ENCODE results near the gene CDH7. TPM values are rescaled to one million over a fixed set of nuclear protein-coding genes. Genes with fewer than 3 reads are reported as not detected.

CDH7 gene, protein sequence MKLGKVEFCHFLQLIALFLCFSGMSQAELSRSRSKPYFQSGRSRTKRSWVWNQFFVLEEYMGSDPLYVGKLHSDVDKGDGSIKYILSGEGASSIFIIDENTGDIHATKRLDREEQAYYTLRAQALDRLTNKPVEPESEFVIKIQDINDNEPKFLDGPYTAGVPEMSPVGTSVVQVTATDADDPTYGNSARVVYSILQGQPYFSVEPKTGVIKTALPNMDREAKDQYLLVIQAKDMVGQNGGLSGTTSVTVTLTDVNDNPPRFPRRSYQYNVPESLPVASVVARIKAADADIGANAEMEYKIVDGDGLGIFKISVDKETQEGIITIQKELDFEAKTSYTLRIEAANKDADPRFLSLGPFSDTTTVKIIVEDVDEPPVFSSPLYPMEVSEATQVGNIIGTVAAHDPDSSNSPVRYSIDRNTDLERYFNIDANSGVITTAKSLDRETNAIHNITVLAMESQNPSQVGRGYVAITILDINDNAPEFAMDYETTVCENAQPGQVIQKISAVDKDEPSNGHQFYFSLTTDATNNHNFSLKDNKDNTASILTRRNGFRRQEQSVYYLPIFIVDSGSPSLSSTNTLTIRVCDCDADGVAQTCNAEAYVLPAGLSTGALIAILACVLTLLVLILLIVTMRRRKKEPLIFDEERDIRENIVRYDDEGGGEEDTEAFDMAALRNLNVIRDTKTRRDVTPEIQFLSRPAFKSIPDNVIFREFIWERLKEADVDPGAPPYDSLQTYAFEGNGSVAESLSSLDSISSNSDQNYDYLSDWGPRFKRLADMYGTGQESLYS
- not detected in 2 replicates for total RNA-seq (2022)
- percentile 1 among the genes with signal in this experiment for Bru-seq, nascent RNA
- not detected for BruChase-seq, experiment 1, labeled RNA remaining after a 6-hour chase
- percentile 1 among the genes with signal in this experiment for BruChase-seq, experiment 2, labeled RNA remaining after a 2-hour chase
- long read RNA-seq: 0 reads

- H3K27me3 Mint-ChIP-seq (ENCODE audit: unreplicated experiment): no peaks in the 10 kb centered on the region
- peaks cover 24% of the 10 kb centered on the region for H3K4me1 Mint-ChIP-seq (ENCODE audit: low read depth, unreplicated experiment)
- H3K4me3 Mint-ChIP-seq (ENCODE audit: low read depth, unreplicated experiment): no peak within 1 kb of the TSS
- H3K27ac Mint-ChIP-seq (ENCODE audit: unreplicated experiment): no peak within 1 kb of the TSS
- no peak for DNase-seq
- no TSS peak for BruUV-seq (replicated peaks)
- CTCF ChIA-PET: no interaction called here
- no peaks in the 10 kb centered on the region for H3K36me3 Mint-ChIP-seq (ENCODE audit: insufficient read depth, unreplicated experiment)
- TF ChIP-seq CTCF (IDR thresholded peaks at IDR 0.05; ENCODE audit: unreplicated experiment): no peak
- H3K9me3 Mint-ChIP-seq (ENCODE audit: low read depth, unreplicated experiment): peaks cover 5% of the 10 kb centered on the region
- intact Hi-C loops (cut with micrococcal nuclease; ENCODE audit: unreplicated experiment): no loop called here
Observed at GRCh38 chr18:65750389-65751154, at the start of gene CDH7. Gene CDH7, plus strand, starts transcription at chr18:65751012. Its CDS starts 11,831 bp downstream, at chr18:65762843.

- Mint-ChIP-seq H3K36me3 (ENCODE audit: insufficient read depth, unreplicated experiment) (no peaks in the 10 kb centered on the region), H3K27ac (ENCODE audit: unreplicated experiment) (no peak overlapping the region), H3K27me3 (ENCODE audit: unreplicated experiment) (no peaks in the 10 kb centered on the region), H3K4me3 (ENCODE audit: low read depth, unreplicated experiment) (no peak overlapping the region), H3K9me3 (ENCODE audit: low read depth, unreplicated experiment) (no peaks in the 10 kb centered on the region), H3K4me1 (ENCODE audit: low read depth, unreplicated experiment) (no peaks in the 10 kb centered on the region)
- no peak for DNase-seq
- intact Hi-C loops (cut with micrococcal nuclease; ENCODE audit: unreplicated experiment): no loop called here
- CTCF ChIA-PET: no interaction called here
- TF ChIP-seq CTCF (IDR thresholded peaks at IDR 0.05; ENCODE audit: unreplicated experiment): no peak
- BruUV-seq (replicated peaks): no TSS peak
Observed at GRCh38 chr18:65704046-65704445, 46.8 kb upstream of the CDH7 start.

- no peak overlapping the region for H3K4me3 Mint-ChIP-seq (ENCODE audit: low read depth, unreplicated experiment)
- TF ChIP-seq CTCF (IDR thresholded peaks at IDR 0.05; ENCODE audit: unreplicated experiment): no peak
- DNase-seq: no peak
- no peaks in the 10 kb centered on the region for H3K36me3 Mint-ChIP-seq (ENCODE audit: insufficient read depth, unreplicated experiment)
- no peaks in the 10 kb centered on the region for H3K4me1 Mint-ChIP-seq (ENCODE audit: low read depth, unreplicated experiment)
- intact Hi-C loops (cut with micrococcal nuclease; ENCODE audit: unreplicated experiment): no loop called here
- no peaks in the 10 kb centered on the region for H3K9me3 Mint-ChIP-seq (ENCODE audit: low read depth, unreplicated experiment)
- no peak overlapping the region for H3K27ac Mint-ChIP-seq (ENCODE audit: unreplicated experiment)
- BruUV-seq (replicated peaks): no TSS peak
- CTCF ChIA-PET: no interaction called here
- H3K27me3 Mint-ChIP-seq (ENCODE audit: unreplicated experiment): no peaks in the 10 kb centered on the region
Observed at GRCh38 chr18:65706646-65707045, 44.2 kb upstream of the CDH7 start.

DNA sequence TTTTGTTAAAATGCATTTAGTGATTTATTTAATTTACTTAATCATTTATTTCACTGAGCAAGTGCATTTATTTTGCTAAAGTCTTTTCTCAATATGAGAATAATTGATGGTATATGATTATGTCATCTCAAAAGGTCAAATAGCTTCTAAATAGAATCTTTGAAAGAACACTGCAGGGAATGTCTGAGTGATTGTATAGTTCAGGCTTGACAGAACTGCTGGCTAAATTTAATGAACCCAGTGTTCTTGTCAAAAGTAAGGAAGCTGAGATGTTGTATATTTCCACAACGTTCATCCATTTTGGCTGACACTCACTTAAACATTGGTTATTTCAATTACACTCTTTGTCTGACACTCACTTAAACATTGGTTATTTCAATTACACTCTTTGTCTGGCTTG is 39.3 kb upstream of the CDH7 start:
- intact Hi-C loops (cut with micrococcal nuclease; ENCODE audit: unreplicated experiment): no loop called here
- no peaks in the 10 kb centered on the region for H3K36me3 Mint-ChIP-seq (ENCODE audit: insufficient read depth, unreplicated experiment)
- CTCF ChIA-PET: no interaction called here
- no peaks in the 10 kb centered on the region for H3K27me3 Mint-ChIP-seq (ENCODE audit: unreplicated experiment)
- H3K27ac Mint-ChIP-seq (ENCODE audit: unreplicated experiment): no peak overlapping the region
- H3K9me3 Mint-ChIP-seq (ENCODE audit: low read depth, unreplicated experiment): peaks cover 3% of the 10 kb centered on the region
- no peak for TF ChIP-seq CTCF (IDR thresholded peaks at IDR 0.05; ENCODE audit: unreplicated experiment)
- DNase-seq: no peak
- no peaks in the 10 kb centered on the region for H3K4me1 Mint-ChIP-seq (ENCODE audit: low read depth, unreplicated experiment)
- BruUV-seq (replicated peaks): no TSS peak
- H3K4me3 Mint-ChIP-seq (ENCODE audit: low read depth, unreplicated experiment): no peak overlapping the region

All from Calu3 (cell line).